IMR-90 (cell line): ENCODE data around the gene CD44. TPM values are rescaled to one million over a fixed set of nuclear protein-coding genes. Genes with fewer than 3 reads are reported as not detected.

Experiments
- ATAC-seq: fragments of 200-7000 bp; cut with Tn5 transposase; 2 replicates; pipeline ENCODE4 v1.9.1; 2020; ENCODE audit warnings: low read depth, mild to moderate bottlenecking, moderate library complexity
- BruUV-seq: library from RNA; stranded (reverse); fragments of 400-500 nt; replicated peaks from 2 replicates; lab custom pipeline; 2021; lab: Mats Ljungman, UMichigan
- CTCF ChIA-PET: fragments of 300-600 bp; formaldehyde crosslinking; extraction: SDS; loops from one replicate; lab custom pipeline; 2021; ENCODE audit warnings: antibody characterized with exemption; lab: Yijun Ruan, JAX
- POLR2A ChIA-PET: fragments of 300-600 bp; sonication (Branson Sonifier 250); formaldehyde crosslinking; loops from one replicate; lab custom pipeline; 2022; ENCODE audit warnings: antibody characterized with exemption; ENCODE audit not compliant: unreplicated experiment; lab: Charles Lee
- DNase-seq: peaks from one replicate; pipeline ENCODE4 v3.0.0; 2013
- H2AFZ ChIP-seq: replicated peaks from 2 replicates; pipeline ENCODE3; 2013; ENCODE audit warnings: low read length, mild to moderate bottlenecking; ENCODE audit not compliant: poor library complexity
- H2AK5ac ChIP-seq: 2 replicates; pipeline ENCODE4 v1.6.1; 2013; ENCODE audit warnings: low read depth, low read length, inconsistent platforms
- H2AK9ac ChIP-seq: replicated peaks from 2 replicates; pipeline ENCODE3; 2013; ENCODE audit warnings: mild to moderate bottlenecking, low read depth, low read length, moderate library complexity; ENCODE audit not compliant: poor library complexity
- H2BK120ac ChIP-seq: 2 replicates; pipeline ENCODE4 v1.6.1; 2013; ENCODE audit warnings: low read depth, low read length, inconsistent platforms
- H2BK15ac ChIP-seq: 3 replicates; pipeline ENCODE4 v1.6.1; 2013; ENCODE audit warnings: low read depth, low read length, inconsistent platforms
- H2BK20ac ChIP-seq: 2 replicates; pipeline ENCODE4 v1.6.1; 2013; ENCODE audit warnings: low read depth, mild to moderate bottlenecking, inconsistent platforms, low read length, moderate library complexity
- H2BK5ac ChIP-seq: 2 replicates; pipeline ENCODE4 v1.6.1; 2013; ENCODE audit warnings: mild to moderate bottlenecking, low read depth, low read length, inconsistent platforms; ENCODE audit not compliant: poor library complexity, severe bottlenecking
- H3K14ac ChIP-seq: replicated peaks from 2 replicates; pipeline ENCODE4 v1.6.1; 2013; ENCODE audit warnings: low read depth, low read length, inconsistent platforms
- H3K18ac ChIP-seq: 2 replicates; pipeline ENCODE4 v1.6.1; 2013; ENCODE audit warnings: low read depth, low read length, control low read depth
- H3K23ac ChIP-seq: 2 replicates; pipeline ENCODE4 v1.6.1; 2013; ENCODE audit warnings: low read depth, low read length, inconsistent platforms
- H3K27ac ChIP-seq: 2 replicates; pipeline ENCODE4 v1.5.1; 2013; ENCODE audit warnings: mild to moderate bottlenecking, control low read depth, low read length; ENCODE audit not compliant: insufficient read depth
- H3K27me3 ChIP-seq: 2 replicates; pipeline ENCODE4 v1.6.1; 2013; ENCODE audit warnings: low read length; ENCODE audit not compliant: control insufficient read depth, insufficient read depth
- H3K36me3 ChIP-seq: 2 replicates; pipeline ENCODE4 v1.6.1; 2013; ENCODE audit warnings: low read length, mixed read lengths; ENCODE audit not compliant: control insufficient read depth, insufficient read depth
- H3K4ac ChIP-seq: 2 replicates; pipeline ENCODE4 v1.6.1; 2013; ENCODE audit warnings: low read depth, low read length, inconsistent platforms
- H3K4me1 ChIP-seq: 2 replicates; pipeline ENCODE4 v1.6.1; 2013; ENCODE audit warnings: low read length, mixed read lengths; ENCODE audit not compliant: control insufficient read depth, insufficient read depth
- H3K4me2 ChIP-seq: 2 replicates; pipeline ENCODE4 v1.6.1; 2013; ENCODE audit warnings: low read depth, mild to moderate bottlenecking, control low read depth, low read length, moderate library complexity
- H3K4me3 ChIP-seq: 2 replicates; pipeline ENCODE4 v1.5.1; 2013; ENCODE audit warnings: low read depth, mild to moderate bottlenecking, control low read depth, low read length, moderate library complexity; ENCODE audit not compliant: insufficient read depth
- H3K56ac ChIP-seq: 2 replicates; pipeline ENCODE4 v1.6.1; 2013; ENCODE audit warnings: low read length, inconsistent platforms; ENCODE audit not compliant: insufficient read depth; ENCODE audit errors: extremely low read depth
- H3K79me1 ChIP-seq, 2 experiments: 2 replicates each; pipeline ENCODE4 v1.6.1; 2013; ENCODE audit warnings: low read length in 2 of 2, inconsistent platforms in 1 of 2, low read depth in 1 of 2
- H3K9ac ChIP-seq: 2 replicates; pipeline ENCODE4 v1.6.1; 2013; ENCODE audit warnings: low read depth, low read length, control low read depth
- H3K9me1 ChIP-seq: 2 replicates; pipeline ENCODE4 v1.6.1; 2013; ENCODE audit warnings: low read length, inconsistent platforms; ENCODE audit not compliant: insufficient read depth
- H3K9me3 ChIP-seq: 2 replicates; pipeline ENCODE4 v1.6.1; 2013; ENCODE audit warnings: low read length; ENCODE audit not compliant: control insufficient read depth, insufficient read depth
- H4K20me1 ChIP-seq: 2 replicates; pipeline ENCODE4 v1.6.1; 2013; ENCODE audit warnings: low read length, inconsistent platforms; ENCODE audit not compliant: insufficient read depth
- H4K5ac ChIP-seq: 2 replicates; pipeline ENCODE4 v1.6.1; 2013; ENCODE audit warnings: mild to moderate bottlenecking, low read depth, low read length, control low read depth
- H4K8ac ChIP-seq, 2 experiments: 2 replicates each; pipeline ENCODE4 v1.6.1; 2013; ENCODE audit warnings: low read depth in 2 of 2, low read length in 2 of 2, control low read depth in 1 of 2, inconsistent platforms in 1 of 2
- H4K91ac ChIP-seq: 2 replicates; pipeline ENCODE4 v1.6.1; 2013; ENCODE audit warnings: low read depth, low read length, inconsistent platforms; ENCODE audit not compliant: insufficient read depth
- CEBPB ChIP-seq: IDR thresholded peaks from 2 replicates; pipeline ENCODE4 v1.6.1; 2012; ENCODE audit warnings: low read depth, low read length, improper control_type of control experiment
- CHD1 ChIP-seq: IDR thresholded peaks from 2 replicates; pipeline ENCODE4 v1.6.1; 2012; ENCODE audit warnings: low read depth, low read length, improper control_type of control experiment
- FOS ChIP-seq: fragments of 150-350 bp; IDR thresholded peaks from 2 replicates; pipeline ENCODE4 v1.6.1; 2016; ENCODE audit warnings: low read depth, low read length
- MAFK ChIP-seq: IDR thresholded peaks from 2 replicates; pipeline ENCODE4 v1.6.1; 2012; ENCODE audit warnings: low read depth, low read length, improper control_type of control experiment
- MAZ ChIP-seq: IDR thresholded peaks from 2 replicates; pipeline ENCODE4 v1.6.1; 2012; ENCODE audit warnings: low read depth, mild to moderate bottlenecking, low read length, improper control_type of control experiment, moderate library complexity, borderline replicate concordance
- MXI1 ChIP-seq: IDR thresholded peaks from 2 replicates; pipeline ENCODE4 v1.6.1; 2012; ENCODE audit warnings: low read depth, mild to moderate bottlenecking, low read length, moderate library complexity, borderline replicate concordance
- NFE2L2 ChIP-seq: fragments of 150-350 bp; IDR thresholded peaks from 2 replicates; pipeline ENCODE4 v1.6.1; 2016; ENCODE audit warnings: low read depth, mild to moderate bottlenecking, low read length
- POLR2A ChIP-seq: IDR thresholded peaks from 2 replicates; pipeline ENCODE4 v1.6.1; 2012; ENCODE audit warnings: mild to moderate bottlenecking, low read depth, low read length
- RAD21 ChIP-seq: IDR thresholded peaks from 2 replicates; pipeline ENCODE4 v1.6.1; 2012; ENCODE audit warnings: low read length, improper control_type of control experiment
- RCOR1 ChIP-seq: IDR thresholded peaks from 2 replicates; pipeline ENCODE4 v1.6.1; 2012; ENCODE audit warnings: mild to moderate bottlenecking, low read length, improper control_type of control experiment; ENCODE audit not compliant: insufficient replicate concordance
- RFX5 ChIP-seq: IDR thresholded peaks from 2 replicates; pipeline ENCODE4 v1.8.0; 2012; ENCODE audit warnings: low read depth, mild to moderate bottlenecking, low read length, moderate library complexity
- SMC3 ChIP-seq: fragments of 150-350 bp; IDR thresholded peaks from 2 replicates; pipeline ENCODE4 v1.6.1; 2016; ENCODE audit warnings: low read depth, mild to moderate bottlenecking, antibody characterized with exemption, low read length, moderate library complexity
- WGBS, 2 experiments: methylation state at CpG; one replicate each; pipeline versions ENCODE4 v1.1.5 to v1.1.7; 2013; ENCODE audit warnings: missing lambda C conversion rate in 2 of 2; ENCODE audit not compliant: insufficient read length in 1 of 2; ENCODE audit errors: extremely low coverage in 2 of 2; 5-methylcytosine and 5-hydroxymethylcytosine counted together
- dilution Hi-C: fragments of 300-500 bp; cut with HindIII; formaldehyde crosslinking; loops from one replicate; pipeline ENCODE4 v1.14.3; 2018; ENCODE audit warnings: low sequenced_read_pairs; ENCODE audit not compliant: unreplicated experiment
- in situ Hi-C: fragments of 300-500 bp; cut with MboI; formaldehyde crosslinking; loops from 3 replicates; pipeline ENCODE4 v1.14.3; 2019; ENCODE audit warnings: low sequenced_read_pairs, inconsistent platforms, mixed read lengths
- intact Hi-C: fragments of 100-400 bp; cut with micrococcal nuclease; formaldehyde crosslinking; loops from 2 replicates; pipeline ENCODE4 v1.10.0; 2022
- polyA plus RNA-seq, 3 experiments: library from polyadenylated mRNA; depleted of rRNA; stranded (reverse); fragments of >200 nt; gene quantifications; 2 replicates each; pipeline ENCODE4 v1.2.3, GENCODE V29; 2012; ENCODE audit warnings: low replicate concordance in 1 of 3
- total RNA-seq: library from RNA; depleted of rRNA; stranded (reverse); fragments of >200 nt; gene quantifications from 2 replicates; pipeline ENCODE4 v1.2.3, GENCODE V29; 2012
- TF ChIP-seq, protein P1 (sequence below): conservative IDR thresholded peaks from 2 replicates; pipeline ENCODE4 v1.5.1; 2012; ENCODE audit warnings: mild to moderate bottlenecking, low read depth, low read length, improper control_type of control experiment
- TF ChIP-seq, protein P2 (sequence below): fragments of 150-350 bp; IDR thresholded peaks from 2 replicates; pipeline ENCODE4 v1.6.1; 2017; ENCODE audit warnings: mild to moderate bottlenecking, antibody characterized with exemption, low read length, low read depth

CD44 gene
- total and polyA plus RNA-seq, 2 of the 4 experiments (the other 2 are of a cell fraction), result 357 to 947 TPM

DNA sequence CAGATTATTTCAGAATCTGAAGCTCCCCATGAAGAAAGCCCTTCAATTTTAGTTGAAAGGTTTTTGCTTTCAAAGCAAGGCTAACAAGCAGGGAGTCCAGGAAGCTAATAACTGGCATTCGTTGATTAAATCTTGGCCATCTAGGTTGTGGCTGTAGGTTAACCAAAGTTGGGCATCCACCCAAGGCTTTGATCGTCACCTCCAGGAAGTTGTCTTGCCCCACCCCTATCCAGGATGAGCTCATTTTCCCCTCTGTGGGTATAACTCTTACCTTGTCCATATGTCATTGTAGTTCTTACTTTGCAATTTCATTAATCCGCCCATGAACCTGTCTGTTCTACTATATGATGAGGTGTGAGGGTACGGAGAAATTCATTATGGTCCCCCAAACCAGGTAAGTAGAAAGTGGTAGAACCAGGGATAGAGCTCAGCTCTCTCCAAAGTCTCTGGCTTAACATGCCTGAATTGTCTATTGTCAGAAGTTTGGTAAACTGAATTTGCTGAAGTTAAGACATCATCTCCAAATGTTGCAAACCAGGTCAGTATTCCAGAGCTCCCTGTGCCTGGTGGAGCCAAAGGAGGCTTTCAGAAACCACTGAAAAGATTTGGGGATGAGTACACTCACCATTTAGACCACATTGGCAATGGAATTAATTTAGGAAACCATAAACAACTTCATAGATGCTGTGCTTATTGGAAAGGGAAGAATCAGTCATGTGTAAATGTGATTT lies 97.1 kb downstream of the CD44 start:
- no peak overlapping the region for H3K56ac ChIP-seq
- POLR2A ChIA-PET, result no interaction called here
- peak overlapping the region; percentile 74 for H2BK15ac ChIP-seq
- CTCF ChIA-PET, result interaction anchor here (1.5 kb wide), 1 partner anchor 69 kb away, joined by 3 read pairs; no protein-coding TSS in a partner anchor
- H3K9ac ChIP-seq, result no peak overlapping the region
- H3K36me3 ChIP-seq, result peaks cover 4% of the 10 kb centered on the region
- H3K4me1 ChIP-seq, result peaks cover 12% of the 10 kb centered on the region
- H4K5ac ChIP-seq, result peak overlapping the region; percentile 72
- H2BK5ac ChIP-seq, result peak overlapping the region; percentile 60
- dilution Hi-C loops (no loop called here), in situ Hi-C loops (loop anchor here (10.0 kb wide), 1 partner anchor 149 kb away; no protein-coding TSS in a partner anchor), intact Hi-C loops (loop anchor here (5.0 to 10.0 kb wide), 2 partner anchors 131 to 249 kb away; no protein-coding TSS in a partner anchor)
- H2BK120ac ChIP-seq, result peak overlapping the region; percentile 65
- 100% methylated on average over 1 of the region's 4 CpGs; no CpG with 5 or more reads in 1 of the 2 experiments for WGBS, 2 experiments
- no peak overlapping the region for H3K27ac ChIP-seq
- no peak overlapping the region for H4K8ac ChIP-seq
- H4K20me1 ChIP-seq, result no peaks in the 10 kb centered on the region
- DNase-seq, result no peak
- 0 out of 2 replicates have a peak overlapping the region, but pooled peaks have one; percentile 17 for H3K23ac ChIP-seq
- peak overlapping the region; percentile 47 for H3K14ac ChIP-seq
- peak overlapping the region; percentile 65; the same call in 1 of the 2 replicates for H2BK20ac ChIP-seq
- 0 out of 2 replicates have a peak overlapping the region, but pooled peaks have one; percentile 25 for H2AK5ac ChIP-seq
- H3K9me3 ChIP-seq, result peaks cover 3% of the 10 kb centered on the region; the same call in 1 of the 2 replicates
- H3K18ac ChIP-seq, result peak overlapping the region; percentile 57; the same call in 1 of the 2 replicates
- H3K4me2 ChIP-seq, result no peak overlapping the region
- H2AFZ ChIP-seq, result no peak overlapping the region
- H4K91ac ChIP-seq, result peak overlapping the region; percentile 5; the same call in 1 of the 2 replicates
- no peak overlapping the region for H3K4me3 ChIP-seq
- TF ChIP-seq SMC3 (no peak), FOS (no peak), RCOR1 (no peak), CHD1 (no peak), CEBPB (no peak), NFE2L2 (no peak), MAFK (no peak), POLR2A (no peak), MAZ (no peak), RAD21 (no peak), MXI1 (no peak), RFX5 (no peak)
- TF ChIP-seq, protein P1, sequence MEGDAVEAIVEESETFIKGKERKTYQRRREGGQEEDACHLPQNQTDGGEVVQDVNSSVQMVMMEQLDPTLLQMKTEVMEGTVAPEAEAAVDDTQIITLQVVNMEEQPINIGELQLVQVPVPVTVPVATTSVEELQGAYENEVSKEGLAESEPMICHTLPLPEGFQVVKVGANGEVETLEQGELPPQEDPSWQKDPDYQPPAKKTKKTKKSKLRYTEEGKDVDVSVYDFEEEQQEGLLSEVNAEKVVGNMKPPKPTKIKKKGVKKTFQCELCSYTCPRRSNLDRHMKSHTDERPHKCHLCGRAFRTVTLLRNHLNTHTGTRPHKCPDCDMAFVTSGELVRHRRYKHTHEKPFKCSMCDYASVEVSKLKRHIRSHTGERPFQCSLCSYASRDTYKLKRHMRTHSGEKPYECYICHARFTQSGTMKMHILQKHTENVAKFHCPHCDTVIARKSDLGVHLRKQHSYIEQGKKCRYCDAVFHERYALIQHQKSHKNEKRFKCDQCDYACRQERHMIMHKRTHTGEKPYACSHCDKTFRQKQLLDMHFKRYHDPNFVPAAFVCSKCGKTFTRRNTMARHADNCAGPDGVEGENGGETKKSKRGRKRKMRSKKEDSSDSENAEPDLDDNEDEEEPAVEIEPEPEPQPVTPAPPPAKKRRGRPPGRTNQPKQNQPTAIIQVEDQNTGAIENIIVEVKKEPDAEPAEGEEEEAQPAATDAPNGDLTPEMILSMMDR, result no peak
- TF ChIP-seq, protein P2, sequence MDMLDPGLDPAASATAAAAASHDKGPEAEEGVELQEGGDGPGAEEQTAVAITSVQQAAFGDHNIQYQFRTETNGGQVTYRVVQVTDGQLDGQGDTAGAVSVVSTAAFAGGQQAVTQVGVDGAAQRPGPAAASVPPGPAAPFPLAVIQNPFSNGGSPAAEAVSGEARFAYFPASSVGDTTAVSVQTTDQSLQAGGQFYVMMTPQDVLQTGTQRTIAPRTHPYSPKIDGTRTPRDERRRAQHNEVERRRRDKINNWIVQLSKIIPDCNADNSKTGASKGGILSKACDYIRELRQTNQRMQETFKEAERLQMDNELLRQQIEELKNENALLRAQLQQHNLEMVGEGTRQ, result no peak
- no peaks in the 10 kb centered on the region for H3K27me3 ChIP-seq
- H3K79me1 ChIP-seq, result no peaks in the 10 kb centered on the region
- H3K4ac ChIP-seq, result peak overlapping the region; percentile 38; the same call in 1 of the 2 replicates
- BruUV-seq, result no TSS peak
- H3K9me1 ChIP-seq, result no peaks in the 10 kb centered on the region
- H2AK9ac ChIP-seq, result no peak overlapping the region
- no peak for ATAC-seq
